Stimulated activated CD4-positive, alpha-beta T cell treated with anti-CD3 and anti-CD28 coated beads, Interleukin-2, amount 100 ng/mL, for 24 hours (primary cell): ENCODE results near the gene LRRC28.
A peak's percentile ranks its signal among the peaks of the same experiment; 100 is the strongest.
"Not testable (repeated sequence)": the region's sequence is repeated elsewhere in the genome, so short reads cannot be mapped to it uniquely, and the experiment has no call there.

Source experiments
- DNase-seq, 2 donors: peaks; one replicate each; pipeline ENCODE4 v3.0.0-alpha.2; 2020

LRRC28 gene

GRCh38 chr15:99250857-99251841 is at the start of gene LRRC28:
Gene LRRC28, plus strand, starts transcription at chr15:99251481. Its CDS starts 4,477 bp downstream, at chr15:99255958.
- DNase-seq: peak; percentile 95 to 96

GRCh38 chr15:99202176-99202552 is 49.1 kb upstream of the LRRC28 start:
- DNase-seq: no peak

DNA sequence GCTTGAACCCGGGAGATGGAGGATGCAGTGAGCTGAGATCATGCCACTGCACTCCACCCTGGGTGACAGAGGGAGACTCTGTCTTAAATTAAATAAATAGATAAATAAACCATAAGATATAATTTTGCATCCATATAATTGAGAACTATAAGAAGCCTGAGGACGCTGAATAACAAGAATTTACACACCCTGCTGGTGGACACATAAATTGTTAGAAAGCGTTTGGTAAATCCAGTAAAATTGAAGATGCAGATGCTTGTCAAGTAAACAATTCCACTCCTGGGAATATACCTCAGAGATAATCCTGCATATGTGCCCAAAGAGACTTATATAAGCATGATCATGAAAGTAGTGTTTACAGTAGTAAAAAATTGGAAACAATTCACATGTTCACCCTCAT is 43.6 kb upstream of the LRRC28 start:
- DNase-seq: no peak

- no peak for DNase-seq
Observed at GRCh38 chr15:99209326-99209725, 42.0 kb upstream of the LRRC28 start.

DNA sequence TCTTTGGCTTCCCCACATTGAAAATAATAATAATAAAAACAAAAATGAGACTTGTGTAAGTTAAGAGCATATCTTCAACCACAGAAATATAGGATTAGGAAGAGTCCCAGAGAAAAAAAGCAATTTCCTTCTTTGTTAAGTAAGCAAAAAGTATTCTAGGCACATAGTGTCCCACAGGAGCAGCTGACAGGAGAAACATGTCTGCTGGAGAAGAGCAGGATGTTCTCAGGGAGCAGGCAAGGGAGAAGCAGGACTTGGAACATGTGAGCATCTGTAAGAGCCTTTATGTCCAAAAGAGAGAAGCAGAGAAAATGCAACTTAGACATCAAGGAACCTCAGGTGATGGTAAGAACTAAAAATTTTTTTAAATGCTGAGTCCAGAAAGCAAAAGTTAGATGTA is 40.9 kb upstream of the LRRC28 start:
- DNase-seq: no peak

GRCh38 chr15:99211926-99212325 is 39.4 kb upstream of the LRRC28 start:
- no peak for DNase-seq

DNA sequence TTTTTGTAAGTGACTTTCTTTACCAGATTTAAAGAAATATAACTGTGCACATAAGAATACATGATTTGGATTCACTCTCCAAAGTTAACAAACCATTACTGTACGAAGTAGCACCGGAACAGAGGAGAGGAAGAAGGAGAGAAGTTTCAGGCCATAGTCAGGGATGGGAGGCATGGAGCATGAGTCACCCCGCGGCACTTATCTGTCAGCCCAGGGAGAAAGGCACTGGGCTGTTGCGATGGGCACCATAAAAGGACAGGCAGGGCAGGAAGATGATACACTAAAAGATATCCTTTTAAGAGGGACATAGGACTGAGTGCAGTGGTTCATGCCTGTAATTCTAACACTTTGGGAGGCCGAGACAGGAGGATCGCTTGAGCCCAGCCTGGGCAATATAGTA is 38.9 kb upstream of the LRRC28 start:
- DNase-seq: no peak

GRCh38 chr15:99213187-99213811 is 38.0 kb upstream of the LRRC28 start:
- DNase-seq: peak; percentile 62 to 75

DNA sequence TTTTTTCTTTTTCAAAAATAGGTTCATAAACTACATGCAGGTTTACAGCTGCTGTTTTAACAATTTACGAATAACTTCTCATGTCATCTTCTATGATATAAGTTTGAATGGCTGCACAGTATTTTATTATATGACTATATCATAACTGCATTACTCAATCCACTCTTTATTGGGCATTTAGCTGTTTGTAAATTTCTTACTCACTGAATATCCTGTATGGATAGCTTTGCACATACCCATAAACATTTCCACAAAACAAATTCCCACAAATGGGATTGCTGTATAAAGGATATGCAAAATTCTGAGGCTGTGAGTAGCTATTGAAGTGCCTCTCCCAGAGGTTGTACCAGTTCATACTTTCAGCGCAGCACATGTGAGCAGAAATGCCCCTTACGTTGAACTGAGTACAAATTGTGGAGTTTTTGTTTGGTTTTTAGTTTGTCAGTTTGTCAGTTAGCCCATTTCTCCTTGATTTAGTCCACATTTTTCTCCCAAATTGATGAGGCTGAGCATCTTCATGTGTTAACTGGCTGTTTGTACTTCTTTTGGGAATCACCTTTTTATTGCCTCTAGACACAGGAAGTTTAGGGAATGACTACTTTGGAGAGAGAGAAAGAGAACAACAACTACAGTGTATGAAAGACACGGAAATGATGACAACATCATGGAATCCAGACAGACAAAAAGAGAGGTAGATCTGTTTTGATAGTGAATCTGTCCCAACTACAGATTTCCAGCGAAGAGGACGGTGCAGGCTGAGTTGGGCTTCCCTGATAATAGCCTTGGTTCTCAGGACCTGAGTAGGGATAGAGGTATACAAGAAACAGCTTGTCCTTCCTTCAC is 26.7 kb upstream of the LRRC28 start:
- no peak for DNase-seq

DNA sequence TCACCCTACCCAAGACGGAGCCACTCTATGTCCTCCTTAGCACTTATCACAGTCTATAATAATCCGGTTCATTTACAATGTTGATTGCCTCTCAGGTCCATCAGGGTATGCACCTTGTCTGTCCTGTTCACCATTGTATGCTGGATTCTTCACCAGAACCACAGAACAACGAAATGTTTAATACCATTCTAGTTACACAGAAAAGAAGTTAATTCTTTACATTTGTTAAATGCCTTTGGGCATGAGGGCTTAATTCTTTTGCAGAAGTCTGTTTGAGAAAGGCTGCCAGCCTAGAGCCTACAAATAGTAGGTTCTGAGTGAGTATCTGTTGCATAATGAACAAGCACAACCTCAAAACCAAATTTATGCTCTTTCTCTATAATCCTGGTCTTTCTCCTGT is 24.5 kb upstream of the LRRC28 start:
- DNase-seq: no peak

- DNase-seq: no peak
Observed at GRCh38 chr15:99228120-99228770, 23.0 kb upstream of the LRRC28 start.

DNA sequence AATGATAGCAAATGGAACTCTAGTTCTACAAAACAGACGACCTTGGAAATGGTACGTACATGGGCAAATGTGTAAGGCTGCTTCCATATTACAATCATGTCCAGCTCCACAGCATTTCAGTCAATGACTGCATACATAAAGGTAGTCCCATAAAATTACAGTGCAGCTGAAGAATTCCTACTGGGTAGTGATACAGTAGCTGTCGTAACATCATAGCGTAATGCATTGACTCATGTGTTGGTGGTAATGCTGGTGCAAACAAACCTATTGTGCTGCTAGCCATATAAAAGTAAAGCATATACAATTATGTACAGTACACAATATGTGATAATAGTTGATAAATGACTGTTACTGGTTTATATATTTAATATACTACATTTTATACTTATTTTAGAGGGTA is 20.4 kb upstream of the LRRC28 start:
- no peak for DNase-seq

- no peak for DNase-seq
Observed at GRCh38 chr15:99232740-99233139, 18.5 kb upstream of the LRRC28 start.

DNA sequence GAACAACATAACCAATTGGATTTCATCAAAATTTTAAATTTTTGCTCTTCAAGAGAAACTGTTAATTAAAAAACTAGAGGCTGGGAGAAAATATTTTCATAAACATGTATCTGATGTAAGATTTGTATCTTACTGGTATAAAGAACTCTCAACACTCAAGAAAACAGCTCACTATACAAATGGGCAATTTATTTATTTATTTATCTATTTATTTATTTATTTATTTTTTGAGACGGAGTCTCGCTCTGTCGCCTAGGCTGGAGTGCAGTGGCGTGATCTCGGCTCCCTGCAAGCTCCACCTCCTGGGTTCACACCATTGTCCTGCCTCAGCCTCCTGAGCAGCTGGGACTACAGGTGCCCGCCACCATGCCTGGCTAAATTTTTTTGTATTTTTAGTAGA is 17.1 kb upstream of the LRRC28 start:
- not testable (repeated sequence) for DNase-seq

- DNase-seq: no peak
Observed at GRCh38 chr15:99238849-99239248, 12.4 kb upstream of the LRRC28 start.

DNA sequence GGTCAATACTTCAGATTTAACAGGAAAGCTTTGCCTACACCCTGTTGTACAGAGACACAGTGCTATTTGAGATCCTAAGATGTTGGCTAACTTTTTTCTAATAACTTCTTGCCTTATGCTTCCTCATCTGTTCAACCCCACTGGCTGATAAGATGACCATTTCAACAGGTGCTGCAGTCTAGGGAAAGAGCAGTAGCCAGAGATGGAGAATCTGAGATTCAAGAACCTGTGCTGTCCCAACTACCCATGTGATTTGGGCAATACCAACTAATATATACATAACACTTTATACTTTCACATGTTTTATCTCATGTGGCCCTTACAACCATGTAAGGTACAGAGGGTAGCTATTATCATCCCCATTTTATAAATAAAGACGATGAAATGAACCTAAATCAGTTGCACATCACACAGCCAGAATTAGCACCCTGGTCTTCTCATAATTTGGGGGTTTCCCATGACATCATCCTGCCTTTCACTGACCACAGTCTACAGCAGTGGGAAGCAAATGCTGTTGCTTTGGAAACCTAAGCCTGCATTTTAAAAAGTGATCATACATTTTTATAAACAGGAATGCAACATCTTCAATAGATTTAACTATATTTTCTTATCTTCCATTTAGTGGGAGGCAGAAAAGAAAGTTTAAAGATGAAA is 11.6 kb upstream of the LRRC28 start:
- no peak for DNase-seq

GRCh38 chr15:99241752-99242151 is 9.5 kb upstream of the LRRC28 start:
- DNase-seq: no peak

DNA sequence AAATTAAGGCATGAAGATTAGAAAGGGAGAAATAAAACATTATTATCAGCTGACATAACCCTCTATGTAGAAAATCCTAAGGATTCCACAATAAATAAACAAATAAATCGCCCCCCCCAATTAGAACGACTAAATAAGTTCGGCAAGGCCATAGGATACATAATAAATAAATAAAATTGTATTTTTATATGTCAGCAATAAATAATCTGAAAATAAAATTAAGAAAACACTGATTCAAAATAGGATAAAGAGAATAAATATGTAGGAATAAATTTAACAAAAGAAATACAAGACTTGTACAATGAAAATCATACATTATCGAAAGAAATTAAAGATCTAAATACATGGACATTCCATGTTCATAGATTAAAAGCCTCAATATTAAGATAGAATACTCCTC is 7.0 kb upstream of the LRRC28 start:
- no peak for DNase-seq

- DNase-seq: no peak
Observed at GRCh38 chr15:99247062-99247461, 4.2 kb upstream of the LRRC28 start.

DNA sequence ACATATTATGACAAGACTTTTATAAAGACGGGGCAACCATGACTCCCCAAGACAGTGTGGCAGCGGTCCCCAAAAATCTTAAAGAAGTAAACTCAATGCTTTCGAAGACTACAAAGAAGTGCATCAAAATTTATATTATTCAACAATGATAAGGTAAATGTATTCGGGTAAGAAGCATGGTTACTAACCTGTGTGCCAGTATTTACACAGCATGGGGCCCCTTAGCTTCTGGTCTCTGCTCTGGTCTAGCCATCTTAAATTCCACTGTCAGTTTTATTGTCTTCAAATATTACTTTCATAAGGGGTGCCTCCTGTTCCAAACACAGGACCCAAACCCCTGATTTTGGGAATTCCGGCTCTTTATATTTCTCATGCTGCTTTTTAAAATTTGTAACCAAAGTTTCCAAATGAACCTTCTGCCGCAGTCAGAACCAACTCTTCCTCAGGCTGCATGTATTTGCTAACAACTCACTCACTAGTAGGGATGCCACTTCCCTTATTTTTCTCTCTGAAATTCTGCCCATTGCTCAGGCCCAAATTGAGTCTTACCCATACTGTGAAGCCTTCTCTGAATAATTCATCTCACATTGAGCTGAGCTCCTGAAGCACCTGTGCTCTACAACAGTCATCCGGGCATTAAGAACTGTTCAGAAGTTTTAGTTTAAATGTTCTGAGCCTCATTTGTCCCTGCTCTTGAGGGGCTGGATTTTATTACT is 3.1 kb upstream of the LRRC28 start:
- no peak for DNase-seq

DNA sequence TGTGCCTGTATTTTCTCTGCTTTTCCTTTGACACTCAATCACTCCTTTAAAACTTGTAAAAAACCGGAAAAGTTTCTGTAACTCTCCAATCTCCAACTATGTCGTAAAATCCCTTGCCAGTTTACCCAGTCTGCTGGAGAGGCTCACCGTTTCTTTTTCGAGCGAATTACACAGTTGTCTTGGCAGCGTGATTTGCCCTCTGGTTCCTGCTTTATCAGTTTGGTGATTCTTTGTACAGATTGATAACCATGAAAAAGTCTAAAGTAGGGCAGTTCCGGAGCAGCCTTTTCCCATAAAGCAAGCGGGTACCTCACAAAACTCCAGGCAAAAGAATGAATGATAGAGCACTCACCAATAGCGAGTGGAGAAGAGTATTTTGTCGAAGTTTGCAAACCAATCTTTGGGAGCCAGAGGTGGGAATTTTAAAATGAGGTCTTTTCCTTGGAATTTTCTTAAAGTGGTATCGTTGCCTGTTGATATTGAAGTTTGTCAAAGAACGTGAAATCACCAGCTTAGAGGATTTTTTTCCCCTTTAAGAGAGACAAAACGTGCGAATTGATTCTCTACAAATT is 1.9 kb upstream of the LRRC28 start, which contains the start of gene TTC23:
Gene TTC23 (minus strand): TSS at position 312 of the 572 bp plus-strand sequence. CDS start 20,869 bp downstream, outside the sequence.
- DNase-seq: no peak
